Body of pancreas (tissue), 4 donors: ENCODE results near the gene NCBP2. TPM values are rescaled to one million over a fixed set of nuclear protein-coding genes. Genes with fewer than 3 reads are reported as not detected.

Experiments
- ATAC-seq: fragments of 150-250 bp; one replicate; pipeline ENCODE4 v1.9.1; 2016
- DNase-seq, 4 donors: peaks; one replicate each; pipeline ENCODE4 v3.0.0-alpha.2; 2019
- H3K27ac ChIP-seq, 4 donors: fragments of 200-600 bp; sonication (generic); 1 replicate in 3 of 4; 2 replicates in 1 of 4; pipeline versions ENCODE4 v1.5.1 to v1.6.1; 2016 to 2019; ENCODE audit warnings: mild to moderate bottlenecking in 1 of 4, mixed read lengths in 1 of 4, moderate library complexity in 1 of 4
- H3K27me3 ChIP-seq, 2 donors: fragments of 200-600 bp; sonication (generic); one replicate each; pipeline ENCODE4 v1.6.0; 2016; ENCODE audit warnings: mild to moderate bottlenecking in 1 of 2
- H3K36me3 ChIP-seq, 2 donors: fragments of 200-600 bp; sonication (generic); replicated peaks in 1 of 2; 2 replicates each; pipeline ENCODE4 v1.5.1; 2016; ENCODE audit warnings: low read depth in 2 of 2; ENCODE audit not compliant: insufficient read depth in 1 of 2
- H3K4me1 ChIP-seq: fragments of 200-600 bp; sonication (generic); one replicate; pipeline ENCODE4 v1.6.0; 2016
- H3K4me3 ChIP-seq, 2 donors: fragments of 200-600 bp; sonication (generic); 1 replicate in 1 of 2; 2 replicates in 1 of 2; pipeline ENCODE4 v1.5.1; 2016 to 2019
- H3K9me3 ChIP-seq, 3 donors: fragments of 200-600 bp; sonication (generic); 1 replicate in 2 of 3; 2 replicates in 1 of 3; pipeline ENCODE4 v1.5.1; 2016
- POLR2A ChIP-seq, 3 donors: fragments of 450-650 bp; IDR thresholded peaks; one replicate each; pipeline ENCODE4 v1.6.1; 2016; ENCODE audit warnings: antibody characterized with exemption in 3 of 3, mild to moderate bottlenecking in 2 of 3
- WGBS, 2 donors: methylation state at CpG; one replicate each; pipeline ENCODE4 v1.1.5; 2017; 5-methylcytosine and 5-hydroxymethylcytosine counted together
- intact Hi-C: fragments of 100-400 bp; cut with DNase I; formaldehyde crosslinking; loops from one replicate; pipeline ENCODE4 v1.15.1; 2023
- total RNA-seq, 2 donors: library from RNA; depleted of rRNA; stranded (reverse); fragments of >200 nt; gene quantifications; one replicate each; pipeline ENCODE4 v1.1.0, GENCODE V29; 2016
- TF ChIP-seq, protein P1 (sequence below), 7 experiments: fragments of 450-650 bp in 4 of 7; fragments of 200-600 bp in 3 of 7; sonication (generic) in 3 of 7; IDR thresholded peaks; one replicate each; pipeline ENCODE4 v1.5.1; 2016 to 2019; ENCODE audit warnings: antibody characterized with exemption in 7 of 7

Gene NCBP2
- total RNA-seq, 2 donors from 2014 or later: 6.9 to 19.5 TPM

DNA sequence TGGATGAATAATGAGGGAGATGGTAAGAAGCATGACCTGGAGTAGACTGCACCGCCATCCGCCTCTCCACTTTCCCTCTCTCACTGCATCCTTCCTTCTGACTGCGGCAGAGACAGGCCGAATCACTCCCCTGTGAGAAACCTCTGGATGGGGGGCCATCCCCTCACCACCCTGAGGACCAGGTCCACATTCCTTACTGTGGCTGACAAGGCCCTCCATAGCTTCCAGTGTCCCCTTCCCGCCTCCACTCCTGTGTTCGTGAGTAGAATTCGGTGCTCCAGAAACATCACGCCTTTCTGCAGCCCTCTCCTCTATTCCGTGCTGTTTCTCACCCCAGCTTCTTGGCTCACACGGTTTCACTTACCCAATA, 23.5 kb upstream of the NCBP2 start:
- Histone ChIP-seq H3K4me1 (peaks cover 17% of the 10 kb centered on the region), H3K9me3 (no peaks in the 10 kb centered on the region), H3K27ac (no peak overlapping the region), H3K27me3 (no peaks in the 10 kb centered on the region), H3K36me3 (no peaks in the 10 kb centered on the region), H3K4me3 (no peak overlapping the region)
- TF ChIP-seq, protein P1, sequence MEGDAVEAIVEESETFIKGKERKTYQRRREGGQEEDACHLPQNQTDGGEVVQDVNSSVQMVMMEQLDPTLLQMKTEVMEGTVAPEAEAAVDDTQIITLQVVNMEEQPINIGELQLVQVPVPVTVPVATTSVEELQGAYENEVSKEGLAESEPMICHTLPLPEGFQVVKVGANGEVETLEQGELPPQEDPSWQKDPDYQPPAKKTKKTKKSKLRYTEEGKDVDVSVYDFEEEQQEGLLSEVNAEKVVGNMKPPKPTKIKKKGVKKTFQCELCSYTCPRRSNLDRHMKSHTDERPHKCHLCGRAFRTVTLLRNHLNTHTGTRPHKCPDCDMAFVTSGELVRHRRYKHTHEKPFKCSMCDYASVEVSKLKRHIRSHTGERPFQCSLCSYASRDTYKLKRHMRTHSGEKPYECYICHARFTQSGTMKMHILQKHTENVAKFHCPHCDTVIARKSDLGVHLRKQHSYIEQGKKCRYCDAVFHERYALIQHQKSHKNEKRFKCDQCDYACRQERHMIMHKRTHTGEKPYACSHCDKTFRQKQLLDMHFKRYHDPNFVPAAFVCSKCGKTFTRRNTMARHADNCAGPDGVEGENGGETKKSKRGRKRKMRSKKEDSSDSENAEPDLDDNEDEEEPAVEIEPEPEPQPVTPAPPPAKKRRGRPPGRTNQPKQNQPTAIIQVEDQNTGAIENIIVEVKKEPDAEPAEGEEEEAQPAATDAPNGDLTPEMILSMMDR (IDR thresholded peaks at IDR 0.05): no peak
- no peak for TF ChIP-seq POLR2A (IDR thresholded peaks at IDR 0.05)
- 90 to 93% methylated on average over 10 of the region's 10 CpGs for WGBS, 2 donors
- DNase-seq (no peak), ATAC-seq (no peak)
- intact Hi-C loops: no loop called here

DNA sequence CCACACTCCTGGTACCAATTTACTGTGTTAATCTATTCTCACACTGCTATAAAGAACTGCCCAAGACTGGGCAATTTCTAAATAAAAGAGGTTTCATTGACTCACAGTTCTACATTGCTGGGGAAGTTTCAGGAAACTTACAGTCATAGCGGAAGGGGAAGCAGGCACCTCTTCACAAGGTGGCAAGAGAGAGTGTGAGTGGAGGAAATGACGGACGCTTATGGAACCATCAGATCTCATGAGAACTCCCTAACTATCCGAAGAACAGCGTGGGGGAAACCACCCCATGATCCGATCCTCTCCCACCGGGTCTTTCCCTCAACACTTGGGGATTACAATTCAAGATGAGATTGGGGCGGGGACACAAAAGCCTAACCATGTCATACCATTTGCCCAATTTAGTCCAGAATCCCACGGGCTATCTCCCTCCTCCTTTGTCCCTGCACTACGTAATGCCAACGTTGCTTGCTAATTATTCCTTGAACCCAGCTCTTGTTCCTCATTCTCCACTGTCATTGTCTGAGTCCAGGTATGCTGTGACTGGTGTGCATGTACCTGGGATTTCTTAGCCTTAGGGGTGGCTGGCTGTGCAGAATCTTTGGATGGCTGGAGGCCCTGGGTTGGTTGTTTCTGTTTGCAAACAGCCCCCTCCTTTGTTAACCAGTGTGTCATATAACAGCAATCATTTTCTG, 22.9 kb upstream of the NCBP2 start:
- no peaks in the 10 kb centered on the region for H3K9me3 ChIP-seq
- ATAC-seq (no peak), DNase-seq (no peak)
- H3K27me3 ChIP-seq: no peaks in the 10 kb centered on the region
- WGBS, 2 donors: 92 to 93% methylated on average over 11 of the region's 11 CpGs
- H3K27ac ChIP-seq: no peak overlapping the region
- intact Hi-C loops: no loop called here
- TF ChIP-seq POLR2A (IDR thresholded peaks at IDR 0.05): no peak
- TF ChIP-seq, protein P1 (IDR thresholded peaks at IDR 0.05): no peak
- peaks cover 16% of the 10 kb centered on the region for H3K4me1 ChIP-seq
- no peaks in the 10 kb centered on the region for H3K36me3 ChIP-seq
- no peak overlapping the region for H3K4me3 ChIP-seq

DNA sequence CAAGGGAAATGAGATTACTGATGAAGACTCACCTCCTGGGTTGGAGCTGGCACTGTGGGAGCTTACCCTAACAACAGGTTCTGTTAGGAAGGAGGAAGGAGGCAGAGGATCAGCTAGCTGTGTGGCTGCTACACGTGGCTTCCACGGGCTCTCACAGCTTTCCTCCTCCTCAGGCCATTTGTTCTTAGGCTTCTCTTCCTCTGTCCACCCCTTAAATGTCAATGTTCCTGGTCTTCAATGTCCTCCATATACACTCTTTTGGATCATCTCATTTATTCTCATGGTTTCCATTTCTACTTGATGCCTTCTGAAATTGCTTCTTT, 21.3 kb upstream of the NCBP2 start:
- no peak overlapping the region for H3K27ac ChIP-seq
- intact Hi-C loops: no loop called here
- 83 to 88% methylated on average over 2 of the region's 2 CpGs for WGBS, 2 donors
- TF ChIP-seq, protein P1 (IDR thresholded peaks at IDR 0.05): no peak
- TF ChIP-seq POLR2A (IDR thresholded peaks at IDR 0.05): no peak
- H3K9me3 ChIP-seq: no peaks in the 10 kb centered on the region
- DNase-seq (no peak), ATAC-seq (no peak)
- peaks cover 12% of the 10 kb centered on the region for H3K4me1 ChIP-seq
- no peaks in the 10 kb centered on the region for H3K36me3 ChIP-seq
- H3K27me3 ChIP-seq: no peaks in the 10 kb centered on the region
- no peak overlapping the region for H3K4me3 ChIP-seq

DNA sequence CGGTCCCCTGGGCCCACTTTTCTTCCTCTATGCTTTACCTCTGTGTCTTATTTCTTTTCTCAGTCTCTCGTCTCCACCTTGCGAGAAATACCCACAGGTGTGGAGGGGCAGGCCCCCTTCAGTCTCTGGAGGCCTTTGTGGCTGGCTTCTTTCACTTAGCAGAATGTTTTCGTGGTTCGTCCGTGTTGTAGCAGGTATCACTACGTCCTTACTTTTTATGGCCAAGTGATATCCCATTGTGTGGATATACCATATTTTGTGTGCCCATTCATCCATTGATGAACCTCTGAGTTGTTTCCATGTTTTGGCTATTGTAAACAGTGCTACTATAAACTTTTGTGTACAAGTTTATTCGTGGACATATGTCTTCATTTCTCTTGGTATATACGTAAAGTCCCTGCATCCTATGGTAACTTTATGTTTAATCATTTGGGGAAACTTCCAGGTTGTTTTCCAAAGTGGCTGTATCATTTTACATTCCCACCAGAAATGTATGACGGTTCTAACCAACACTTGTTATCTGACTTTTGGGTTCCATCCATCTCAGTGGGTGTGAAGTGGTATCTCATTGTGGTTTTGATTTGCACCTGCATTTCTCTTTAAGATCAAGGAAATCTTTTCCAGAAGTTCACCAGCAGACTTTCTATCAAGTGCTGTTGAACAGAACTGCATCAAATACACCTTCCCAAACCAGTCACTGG, 20.8 kb upstream of the NCBP2 start:
- H3K9me3 ChIP-seq: no peaks in the 10 kb centered on the region
- 88% methylated on average over 10 of the region's 10 CpGs for WGBS, 2 donors
- peaks cover 8% of the 10 kb centered on the region for H3K4me1 ChIP-seq
- H3K27me3 ChIP-seq: no peaks in the 10 kb centered on the region
- TF ChIP-seq, protein P1 (IDR thresholded peaks at IDR 0.05): no peak
- no peak for TF ChIP-seq POLR2A (IDR thresholded peaks at IDR 0.05)
- no peak for ATAC-seq
- H3K27ac ChIP-seq: no peak overlapping the region
- no peak overlapping the region for H3K4me3 ChIP-seq
- no peaks in the 10 kb centered on the region for H3K36me3 ChIP-seq
- DNase-seq: no peak
- intact Hi-C loops: no loop called here
